Fibroblast of mammary gland (primary cell): ENCODE data around the gene ABRACL.

Experiments
- DNase-seq: peaks from one replicate; pipeline ENCODE4 v3.0.0-alpha.2; 2010; ENCODE audit warnings: low read depth
- H3K4me3 ChIP-seq: 2 replicates; pipeline ENCODE4 v1.5.1; 2011; ENCODE audit warnings: low read depth, mild to moderate bottlenecking, low read length, moderate library complexity; ENCODE audit not compliant: control insufficient read depth
- CTCF ChIP-seq: conservative IDR thresholded peaks from 2 replicates; pipeline ENCODE4 v1.5.1; 2011; ENCODE audit warnings: low read depth, low read length, inconsistent platforms; ENCODE audit not compliant: control insufficient read depth, insufficient read depth

Gene ABRACL

GRCh38 chr6:139081471-139081870 lies 52.9 kb downstream of the ABRACL start:
- H3K4me3 ChIP-seq = no peak overlapping the region
- DNase-seq = no peak
- TF ChIP-seq CTCF = no peak

GRCh38 chr6:139082370-139082769 lies 53.8 kb downstream of the ABRACL start:
- no peak overlapping the region for H3K4me3 ChIP-seq
- DNase-seq = no peak
- no peak for TF ChIP-seq CTCF

- no peak for TF ChIP-seq CTCF
- no peak for DNase-seq
Observed at GRCh38 chr6:139091826-139092225, 63.3 kb downstream of the ABRACL start.

More at GRCh38 chr6:139091826-139092225, 63.3 kb downstream of the ABRACL start:
- H3K4me3 ChIP-seq = no peak overlapping the region
